Daoy (cell line): ENCODE data around the gene ZBED5. TPM values are rescaled to one million over a fixed set of nuclear protein-coding genes. Genes with fewer than 3 reads are reported as not detected.
"Not testable (repeated sequence)": the region's sequence is repeated elsewhere in the genome, so short reads cannot be mapped to it uniquely, and the experiment has no call there.

Source experiments
- DNase-seq: peaks from one replicate; pipeline ENCODE4 v3.0.0-alpha.2; 2015; ENCODE audit warnings: low read depth
- total RNA-seq: library from RNA; depleted of rRNA; stranded (reverse); fragments of >200 nt; shearing (Covaris generic); gene quantifications from 2 replicates; pipeline ENCODE4 v1.2.3, GENCODE V29; 2014; rRNA removed

ZBED5 gene
- total RNA-seq, 1 experiment from 2014 or later = 35.5 TPM

GRCh38 chr11:10838083-10838482 lies 19.8 kb downstream of the ZBED5 start:
- DNase-seq = no peak

GRCh38 chr11:10836884-10837283 lies 21.0 kb downstream of the ZBED5 start:
- DNase-seq = not testable (repeated sequence)

- DNase-seq = no peak
Observed at GRCh38 chr11:10829139-10829538, 28.7 kb downstream of the ZBED5 start.

- DNase-seq = no peak
Observed at GRCh38 chr11:10828402-10828801, 29.5 kb downstream of the ZBED5 start.

- no peak for DNase-seq
Observed at GRCh38 chr11:10824888-10825287, 33.0 kb downstream of the ZBED5 start.

- no peak for DNase-seq
Observed at GRCh38 chr11:10823152-10823579, 34.7 kb downstream of the ZBED5 start.

GRCh38 chr11:10822491-10822890 lies 35.4 kb downstream of the ZBED5 start:
- not testable (repeated sequence) for DNase-seq

GRCh38 chr11:10818594-10818993 lies 39.3 kb downstream of the ZBED5 start:
- DNase-seq = peak; percentile 49

GRCh38 chr11:10813945-10814344 lies 43.9 kb downstream of the ZBED5 start:
- no peak for DNase-seq

- peak; percentile 88 for DNase-seq
Observed at GRCh38 chr11:10809373-10810160, 48.3 kb downstream of the ZBED5 start.

GRCh38 chr11:10808553-10809372 lies 49.1 kb downstream of the ZBED5 start, which contains the start of gene EIF4G2:
TSS of gene EIF4G2 (minus strand) at chr11:10808926.
- peak; percentile 99 for DNase-seq

- DNase-seq = no peak
Observed at GRCh38 chr11:10808235-10808552, 49.7 kb downstream of the ZBED5 start.

GRCh38 chr11:10807493-10808234 lies 50.2 kb downstream of the ZBED5 start:
- peak; percentile 39 for DNase-seq

- DNase-seq = no peak
Observed at GRCh38 chr11:10806206-10806605, 51.6 kb downstream of the ZBED5 start.

- DNase-seq = no peak
Observed at GRCh38 chr11:10805741-10806140, 52.1 kb downstream of the ZBED5 start.

GRCh38 chr11:10803676-10804075 lies 54.2 kb downstream of the ZBED5 start:
- no peak for DNase-seq

Other genes with a start within 250 kb of the ZBED5 start
- not detected in 2 replicates for gene IRAG1, start 164.3 kb downstream of the ZBED5 start, total RNA-seq
- gene CTR9, start 106.8 kb downstream of the ZBED5 start, total RNA-seq = 14.3 and 15.0 TPM in 2 replicates
- 812 and 943 TPM in 2 replicates for gene EIF4G2, start 49.1 kb downstream of the ZBED5 start, total RNA-seq